ENCODE measurements around the gene MUCL3. TPM values are rescaled to one million over a fixed set of nuclear protein-coding genes. Genes with fewer than 3 reads are reported as not detected.
"Not testable (repeated sequence)": the region's sequence is repeated elsewhere in the genome, so short reads cannot be mapped to it uniquely, and the experiment has no call there.

MUCL3 gene
- total RNA-seq, 4 donors from 2014 or later = 0.18 TPM; not detected in 3

DNA sequence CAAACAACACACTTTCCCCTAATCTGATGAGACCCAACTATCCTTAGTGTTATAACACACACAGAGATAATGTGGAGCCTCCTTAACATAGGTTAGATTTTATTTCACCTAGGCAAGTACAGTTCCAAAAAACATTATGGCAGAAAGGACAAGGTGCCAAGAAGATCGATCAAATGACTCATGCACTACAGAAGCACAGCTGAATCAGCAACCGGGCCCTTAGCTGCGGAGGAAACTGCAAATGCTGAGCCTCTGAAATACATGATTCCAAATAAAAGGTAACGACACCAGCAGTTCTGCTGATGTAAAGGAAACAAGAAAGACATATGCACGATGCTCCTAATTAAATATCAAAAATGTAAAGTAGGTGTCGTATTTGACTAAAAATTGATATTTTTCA is 22.9 kb downstream of the MUCL3 start:
- Histone ChIP-seq H3K27me3 (no peaks in the 10 kb centered on the region), H3K27ac (no peak overlapping the region), H3K4me3 (no peak overlapping the region), H3K4me1 (no peaks in the 10 kb centered on the region), H3K9me3 (no peaks in the 10 kb centered on the region), H3K36me3 (no peaks in the 10 kb centered on the region)
- DNase-seq = no peak
- TF ChIP-seq, protein P1, sequence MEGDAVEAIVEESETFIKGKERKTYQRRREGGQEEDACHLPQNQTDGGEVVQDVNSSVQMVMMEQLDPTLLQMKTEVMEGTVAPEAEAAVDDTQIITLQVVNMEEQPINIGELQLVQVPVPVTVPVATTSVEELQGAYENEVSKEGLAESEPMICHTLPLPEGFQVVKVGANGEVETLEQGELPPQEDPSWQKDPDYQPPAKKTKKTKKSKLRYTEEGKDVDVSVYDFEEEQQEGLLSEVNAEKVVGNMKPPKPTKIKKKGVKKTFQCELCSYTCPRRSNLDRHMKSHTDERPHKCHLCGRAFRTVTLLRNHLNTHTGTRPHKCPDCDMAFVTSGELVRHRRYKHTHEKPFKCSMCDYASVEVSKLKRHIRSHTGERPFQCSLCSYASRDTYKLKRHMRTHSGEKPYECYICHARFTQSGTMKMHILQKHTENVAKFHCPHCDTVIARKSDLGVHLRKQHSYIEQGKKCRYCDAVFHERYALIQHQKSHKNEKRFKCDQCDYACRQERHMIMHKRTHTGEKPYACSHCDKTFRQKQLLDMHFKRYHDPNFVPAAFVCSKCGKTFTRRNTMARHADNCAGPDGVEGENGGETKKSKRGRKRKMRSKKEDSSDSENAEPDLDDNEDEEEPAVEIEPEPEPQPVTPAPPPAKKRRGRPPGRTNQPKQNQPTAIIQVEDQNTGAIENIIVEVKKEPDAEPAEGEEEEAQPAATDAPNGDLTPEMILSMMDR (IDR thresholded peaks at IDR 0.05) = no peak
- TF ChIP-seq POLR2A (IDR thresholded peaks at IDR 0.05) = no peak

DNA sequence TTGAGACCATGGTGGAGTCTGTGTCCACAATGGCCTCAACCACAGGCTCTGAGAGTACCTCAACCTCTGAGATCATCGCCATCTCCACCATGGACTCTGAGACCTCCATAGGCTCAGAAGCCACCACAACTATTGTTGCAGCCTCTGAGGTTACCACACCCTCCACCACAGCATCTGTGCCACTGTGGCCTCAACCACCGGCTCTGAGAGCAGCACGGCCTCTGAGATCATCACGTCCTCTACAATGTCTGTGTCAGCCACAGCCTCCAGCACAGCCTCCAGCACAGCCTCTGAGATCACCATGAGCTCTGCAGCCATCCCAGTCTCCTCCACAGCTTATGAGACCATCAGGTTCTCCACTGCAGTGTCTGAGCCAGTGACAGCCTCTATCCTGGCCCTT is 23.3 kb downstream of the MUCL3 start:
- no peak overlapping the region for H3K27ac ChIP-seq
- DNase-seq = no peak
- no peaks in the 10 kb centered on the region for H3K9me3 ChIP-seq
- H3K36me3 ChIP-seq = no peaks in the 10 kb centered on the region
- TF ChIP-seq, protein P1 (IDR thresholded peaks at IDR 0.05) = no peak
- no peak for TF ChIP-seq POLR2A (IDR thresholded peaks at IDR 0.05)
- no peak overlapping the region for H3K4me3 ChIP-seq
- H3K4me1 ChIP-seq = no peaks in the 10 kb centered on the region
- H3K27me3 ChIP-seq = no peaks in the 10 kb centered on the region

DNA sequence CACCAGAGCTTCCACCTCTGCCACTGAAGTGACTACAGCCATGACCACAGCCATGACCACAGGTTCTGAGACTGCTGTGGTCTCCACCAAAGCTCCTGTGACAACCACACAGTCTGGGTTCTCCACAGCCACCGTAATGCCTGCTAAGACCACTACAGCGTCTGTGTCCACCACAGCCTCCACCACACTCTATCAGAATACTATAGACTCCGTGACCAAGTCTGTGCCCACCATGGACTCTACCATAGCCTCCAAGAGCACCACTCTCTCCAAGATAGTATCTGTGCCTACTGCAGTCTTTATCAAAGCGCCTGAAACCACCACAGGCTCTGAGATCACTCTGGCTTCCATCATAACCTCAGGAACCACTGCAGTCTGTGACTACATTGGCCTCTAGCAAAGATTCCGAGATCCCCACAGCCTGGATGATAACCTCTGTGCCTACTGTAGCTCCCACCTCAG is 24.4 kb downstream of the MUCL3 start:
- H3K9me3 ChIP-seq = no peaks in the 10 kb centered on the region
- no peaks in the 10 kb centered on the region for H3K4me1 ChIP-seq
- no peaks in the 10 kb centered on the region for H3K36me3 ChIP-seq
- no peak overlapping the region for H3K27ac ChIP-seq
- TF ChIP-seq, protein P1 (IDR thresholded peaks at IDR 0.05) = no peak
- TF ChIP-seq POLR2A (IDR thresholded peaks at IDR 0.05) = no peak
- H3K4me3 ChIP-seq = no peak overlapping the region
- DNase-seq = no peak
- no peaks in the 10 kb centered on the region for H3K27me3 ChIP-seq

DNA sequence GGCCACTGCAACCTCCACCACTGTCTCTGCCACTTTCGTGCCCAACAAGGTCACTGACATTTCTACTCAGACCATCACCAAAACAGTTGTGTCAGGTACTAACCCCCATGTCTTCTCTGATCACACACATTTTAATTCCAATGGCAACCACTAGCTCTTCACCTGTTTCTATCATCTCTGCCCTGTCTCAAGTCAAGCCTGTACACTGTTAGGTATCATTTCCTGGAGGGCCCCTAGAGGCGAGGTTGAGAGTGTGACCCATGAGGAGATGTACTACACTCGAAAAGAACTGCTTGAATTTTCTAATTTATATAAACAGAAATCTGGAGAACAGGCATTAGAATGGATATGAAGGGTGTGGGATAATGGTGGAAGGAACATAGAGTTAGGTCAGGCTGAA is 25.4 kb downstream of the MUCL3 start:
- no peaks in the 10 kb centered on the region for H3K27me3 ChIP-seq
- TF ChIP-seq, protein P1 (IDR thresholded peaks at IDR 0.05) = no peak
- TF ChIP-seq POLR2A (IDR thresholded peaks at IDR 0.05) = no peak
- H3K4me3 ChIP-seq = no peak overlapping the region
- DNase-seq = no peak
- no peak overlapping the region for H3K27ac ChIP-seq
- no peaks in the 10 kb centered on the region for H3K9me3 ChIP-seq
- no peaks in the 10 kb centered on the region for H3K36me3 ChIP-seq
- no peaks in the 10 kb centered on the region for H3K4me1 ChIP-seq

DNA sequence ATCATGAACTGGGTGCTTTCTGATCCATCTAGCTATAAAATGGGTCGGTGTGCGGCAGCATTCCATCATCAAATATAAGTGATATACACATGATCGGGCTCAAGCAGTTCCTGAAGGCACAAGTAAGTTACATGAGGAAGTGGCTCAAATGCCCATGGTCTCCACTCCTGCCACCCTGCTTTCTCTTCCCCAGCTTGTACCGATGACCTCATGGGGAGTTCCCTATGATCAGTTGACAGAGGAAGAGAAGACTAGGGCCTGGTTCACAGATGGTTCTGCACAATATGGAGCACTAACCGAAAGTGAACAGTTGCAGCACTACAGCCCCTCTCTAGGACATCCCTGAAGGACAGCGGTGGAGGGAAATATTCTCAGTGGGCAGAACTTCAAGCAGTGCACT is 28.4 kb downstream of the MUCL3 start:
- H3K4me3 ChIP-seq, H3K9me3 ChIP-seq, H3K27me3 ChIP-seq, H3K4me1 ChIP-seq, DNase-seq, H3K36me3 ChIP-seq, H3K27ac ChIP-seq: not testable (repeated sequence)

DNA sequence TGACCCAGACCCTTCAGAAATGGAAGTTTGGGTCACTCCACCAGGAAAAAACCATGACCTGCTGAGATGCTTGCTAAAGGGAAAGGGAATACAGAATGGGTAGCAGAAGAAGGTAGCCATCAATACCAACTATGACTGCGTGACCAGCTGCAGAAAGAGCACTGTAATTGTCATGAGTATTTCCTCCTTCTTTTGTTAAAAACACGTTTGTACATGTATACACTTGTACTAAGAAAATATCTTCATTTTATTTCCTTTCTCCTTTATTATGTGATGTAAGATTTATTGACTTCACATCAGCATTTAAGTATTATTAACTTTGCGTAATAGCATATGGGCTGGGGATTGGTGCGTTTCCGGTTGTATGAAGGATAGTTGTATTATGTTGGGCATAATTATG is 30.2 kb downstream of the MUCL3 start:
- Histone ChIP-seq H3K9me3 (no peaks in the 10 kb centered on the region), H3K4me3 (no peak overlapping the region), H3K27ac (no peak overlapping the region), H3K27me3 (no peaks in the 10 kb centered on the region), H3K4me1 (no peaks in the 10 kb centered on the region), H3K36me3 (no peaks in the 10 kb centered on the region)
- no peak for TF ChIP-seq POLR2A (IDR thresholded peaks at IDR 0.05)
- TF ChIP-seq, protein P1 (IDR thresholded peaks at IDR 0.05) = no peak
- DNase-seq = no peak
